Fibroblast of villous mesenchyme (primary cell): ENCODE measurements around the gene ELP4. TPM values are rescaled to one million over a fixed set of nuclear protein-coding genes. Genes with fewer than 3 reads are reported as not detected.

Experiments
- DNase-seq: peaks from one replicate; pipeline ENCODE4 v3.0.0-alpha.2; 2010; ENCODE audit warnings: low read depth
- H3K4me3 ChIP-seq: 2 replicates; pipeline ENCODE4 v1.5.1; 2011; ENCODE audit warnings: low read depth, mild to moderate bottlenecking, low read length
- CTCF ChIP-seq: IDR thresholded peaks from 2 replicates; pipeline ENCODE4 v1.5.1; 2012; ENCODE audit warnings: low read depth, mild to moderate bottlenecking, low read length; ENCODE audit not compliant: insufficient read depth
- total RNA-seq: library from RNA; depleted of rRNA; stranded (reverse); fragments of >200 nt; gene quantifications from 2 replicates; pipeline ENCODE4 v1.2.3, GENCODE V29; 2012

Gene ELP4
- total RNA-seq, 1 donor: 19.0 TPM

GRCh38 chr11:31641477-31642062 is 132.0 kb downstream of the ELP4 start:
- no peak overlapping the region for H3K4me3 ChIP-seq
- peak; percentile 29 for DNase-seq
- TF ChIP-seq CTCF: peak; percentile 72

- H3K4me3 ChIP-seq: no peak overlapping the region
- peak; percentile 20 for DNase-seq
- no peak for TF ChIP-seq CTCF
Measured at GRCh38 chr11:31643857-31644256, 134.3 kb downstream of the ELP4 start.

- no peak overlapping the region for H3K4me3 ChIP-seq
- DNase-seq: peak; percentile 50
- TF ChIP-seq CTCF: no peak
Measured at GRCh38 chr11:31645747-31646146, 136.2 kb downstream of the ELP4 start.

- TF ChIP-seq CTCF: no peak
- DNase-seq: no peak
- H3K4me3 ChIP-seq: no peak overlapping the region
Measured at GRCh38 chr11:31646216-31646615, 136.6 kb downstream of the ELP4 start.

- no peak overlapping the region for H3K4me3 ChIP-seq
- no peak for DNase-seq
- no peak for TF ChIP-seq CTCF
Measured at GRCh38 chr11:31649129-31649966, 139.8 kb downstream of the ELP4 start.

GRCh38 chr11:31651208-31651607 is 141.6 kb downstream of the ELP4 start:
- H3K4me3 ChIP-seq: no peak overlapping the region
- DNase-seq: no peak
- no peak for TF ChIP-seq CTCF

GRCh38 chr11:31651822-31652221 is 142.3 kb downstream of the ELP4 start:
- no peak overlapping the region for H3K4me3 ChIP-seq
- TF ChIP-seq CTCF: no peak
- no peak for DNase-seq
